ENCODE results near the gene SCN4B. TPM values are rescaled to one million over a fixed set of nuclear protein-coding genes. Genes with fewer than 3 reads are reported as not detected.

SCN4B gene
- polyA plus RNA-seq, 1 experiment: 0.43 TPM

DNA sequence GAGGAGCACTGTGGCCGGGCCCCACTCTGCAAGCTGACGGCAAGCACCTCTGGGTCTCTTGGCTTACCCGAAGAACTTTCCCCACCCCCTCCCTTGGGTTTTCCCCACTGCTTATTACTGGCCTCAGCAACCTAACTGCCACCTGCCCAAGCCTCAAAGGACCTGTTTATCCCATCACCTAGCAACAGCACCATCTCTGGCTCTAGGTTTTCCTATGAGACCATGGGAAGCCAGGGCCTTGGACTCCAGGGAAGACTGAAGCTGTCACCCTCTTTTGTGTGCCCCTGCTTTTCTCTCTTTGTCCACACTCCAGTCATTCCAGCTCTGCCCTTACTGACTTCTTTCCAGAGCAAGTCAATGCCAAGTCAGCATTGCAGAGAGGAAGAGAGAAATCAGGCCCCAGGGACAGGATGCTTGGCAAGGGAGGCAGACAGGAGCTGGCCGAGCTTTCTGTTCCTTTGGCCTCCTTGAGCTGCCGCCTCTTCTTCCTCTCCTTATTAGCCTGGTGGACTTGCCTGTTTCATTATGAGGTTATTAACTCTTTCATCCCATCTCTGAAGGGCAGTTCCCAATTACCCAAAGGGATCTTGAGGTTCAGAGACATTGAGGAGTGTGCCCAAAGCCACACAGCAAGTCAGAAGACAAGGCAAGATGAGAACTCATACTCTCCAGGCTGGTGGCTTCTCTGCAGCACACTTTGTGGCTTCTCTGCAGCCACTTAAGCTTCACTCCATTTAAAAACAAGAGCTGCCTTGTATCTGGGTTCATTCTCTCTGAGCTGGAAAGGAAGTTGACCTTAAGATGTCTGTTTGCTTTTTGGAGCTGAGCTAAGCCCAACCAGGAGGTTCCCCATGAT lies 65.5 kb downstream of the SCN4B start, which contains the start of gene SMIM35:
TSS of gene SMIM35 (minus strand) at position 51 of the 856 bp plus-strand sequence. CDS start 206 bp downstream, outside the sequence.
- POLR2A ChIA-PET: no interaction called here
- CTCF ChIA-PET: no interaction called here
- Histone ChIP-seq H3K4me3 (ENCODE audit: low read depth, low read length) (no peak within 1 kb of the TSS), H3K27me3 (ENCODE audit: control insufficient read depth, insufficient read depth, low read length) (no peaks in the 10 kb centered on the region), H3K36me3 (ENCODE audit: control insufficient read depth, insufficient read depth, low read length) (no peaks in the 10 kb centered on the region)
- TF ChIP-seq, protein P1, sequence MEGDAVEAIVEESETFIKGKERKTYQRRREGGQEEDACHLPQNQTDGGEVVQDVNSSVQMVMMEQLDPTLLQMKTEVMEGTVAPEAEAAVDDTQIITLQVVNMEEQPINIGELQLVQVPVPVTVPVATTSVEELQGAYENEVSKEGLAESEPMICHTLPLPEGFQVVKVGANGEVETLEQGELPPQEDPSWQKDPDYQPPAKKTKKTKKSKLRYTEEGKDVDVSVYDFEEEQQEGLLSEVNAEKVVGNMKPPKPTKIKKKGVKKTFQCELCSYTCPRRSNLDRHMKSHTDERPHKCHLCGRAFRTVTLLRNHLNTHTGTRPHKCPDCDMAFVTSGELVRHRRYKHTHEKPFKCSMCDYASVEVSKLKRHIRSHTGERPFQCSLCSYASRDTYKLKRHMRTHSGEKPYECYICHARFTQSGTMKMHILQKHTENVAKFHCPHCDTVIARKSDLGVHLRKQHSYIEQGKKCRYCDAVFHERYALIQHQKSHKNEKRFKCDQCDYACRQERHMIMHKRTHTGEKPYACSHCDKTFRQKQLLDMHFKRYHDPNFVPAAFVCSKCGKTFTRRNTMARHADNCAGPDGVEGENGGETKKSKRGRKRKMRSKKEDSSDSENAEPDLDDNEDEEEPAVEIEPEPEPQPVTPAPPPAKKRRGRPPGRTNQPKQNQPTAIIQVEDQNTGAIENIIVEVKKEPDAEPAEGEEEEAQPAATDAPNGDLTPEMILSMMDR (IDR thresholded peaks at IDR 0.05; ENCODE audit: insufficient read depth, low read depth, low read length): no peak
- no peak for DNase-seq (ENCODE audit: low read depth)

- no peak overlapping the region for H3K4me3 ChIP-seq (ENCODE audit: low read depth, low read length)
- no peaks in the 10 kb centered on the region for H3K36me3 ChIP-seq (ENCODE audit: control insufficient read depth, insufficient read depth, low read length)
- no peaks in the 10 kb centered on the region for H3K27me3 ChIP-seq (ENCODE audit: control insufficient read depth, insufficient read depth, low read length)
- ChIA-PET CTCF (no interaction called here), POLR2A (no interaction called here)
- TF ChIP-seq, protein P1 (IDR thresholded peaks at IDR 0.05; ENCODE audit: insufficient read depth, low read depth, low read length): no peak
- DNase-seq (ENCODE audit: low read depth): no peak
These were observed 68.0 kb downstream of the SCN4B start for GRCh38 chr11:118084656-118085055.

DNA sequence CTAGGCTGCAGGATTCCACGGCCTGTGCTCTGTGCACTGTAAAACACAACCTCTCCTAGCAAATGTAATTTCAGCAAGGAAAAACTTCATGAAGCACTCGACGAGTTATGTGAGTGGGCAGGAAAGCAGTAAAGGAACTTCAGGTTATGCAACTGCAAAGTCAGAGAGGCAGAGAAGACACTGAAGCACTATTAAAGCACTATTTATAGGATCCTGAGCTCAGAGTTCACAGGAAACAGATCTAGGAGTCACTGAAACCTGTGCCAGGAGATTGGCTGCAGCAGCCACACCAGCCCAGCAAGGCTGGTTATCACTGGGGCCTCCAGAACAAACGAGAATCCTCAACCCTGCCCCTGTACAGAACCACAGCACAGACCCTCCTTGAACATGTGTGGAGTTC lies 68.4 kb downstream of the SCN4B start:
- TF ChIP-seq, protein P1 (IDR thresholded peaks at IDR 0.05; ENCODE audit: insufficient read depth, low read depth, low read length): no peak
- no peak for DNase-seq (ENCODE audit: low read depth)
- H3K27me3 ChIP-seq (ENCODE audit: control insufficient read depth, insufficient read depth, low read length): no peaks in the 10 kb centered on the region
- ChIA-PET CTCF (no interaction called here), POLR2A (interaction anchor here (0.6 kb wide), 1 partner anchor 35 kb away, joined by 4 read pairs; no protein-coding TSS in a partner anchor)
- no peak overlapping the region for H3K4me3 ChIP-seq (ENCODE audit: low read depth, low read length)
- H3K36me3 ChIP-seq (ENCODE audit: control insufficient read depth, insufficient read depth, low read length): no peaks in the 10 kb centered on the region

Other genes starting within 250 kb of the SCN4B start
- gene TMPRSS13, start 223.4 kb downstream of the SCN4B start, polyA plus RNA-seq (2011; rRNA removed): not detected in 2 replicates
- not detected in 2 replicates for gene IL10RA, start 166.4 kb downstream of the SCN4B start, polyA plus RNA-seq (2011; rRNA removed)
- gene TMPRSS4, start 75.7 kb downstream of the SCN4B start, polyA plus RNA-seq (2011; rRNA removed): not detected in 2 replicates
- not detected in 2 replicates for gene SMIM35, start 65.9 kb downstream of the SCN4B start, polyA plus RNA-seq (2011; rRNA removed)
- not detected in 2 replicates for gene SCN2B, start 23.8 kb upstream of the SCN4B start, polyA plus RNA-seq (2011; rRNA removed)
- not detected in 2 replicates for gene JAML, start 72.2 kb upstream of the SCN4B start, polyA plus RNA-seq (2011; rRNA removed)
- 0.39 and 0.53 TPM in 2 replicates for gene MPZL3, start 99.5 kb upstream of the SCN4B start, polyA plus RNA-seq (2011; rRNA removed)
- gene MPZL2, start 111.5 kb upstream of the SCN4B start, polyA plus RNA-seq (2011; rRNA removed): not detected in 2 replicates
- not detected in 2 replicates for gene CD3E, start 151.9 kb upstream of the SCN4B start, polyA plus RNA-seq (2011; rRNA removed)
- not detected in 2 replicates for gene CD3D, start 189.9 kb upstream of the SCN4B start, polyA plus RNA-seq (2011; rRNA removed)
- not detected in 2 replicates for gene CD3G, start 191.5 kb upstream of the SCN4B start, polyA plus RNA-seq (2011; rRNA removed)
- 15.9 and 24.7 TPM in 2 replicates for gene UBE4A, start 206.8 kb upstream of the SCN4B start, polyA plus RNA-seq (2011; rRNA removed)
- gene ATP5MG, start 248.8 kb upstream of the SCN4B start, polyA plus RNA-seq (2011; rRNA removed): 170 and 266 TPM in 2 replicates